ENCODE data around the gene RUNDC3A.

RUNDC3A gene

GRCh38 chr17:44353672-44354331 lies 45.4 kb downstream of the RUNDC3A start:
- no peak for DNase-seq (ENCODE audit: low read depth)
- TF ChIP-seq, protein P1, sequence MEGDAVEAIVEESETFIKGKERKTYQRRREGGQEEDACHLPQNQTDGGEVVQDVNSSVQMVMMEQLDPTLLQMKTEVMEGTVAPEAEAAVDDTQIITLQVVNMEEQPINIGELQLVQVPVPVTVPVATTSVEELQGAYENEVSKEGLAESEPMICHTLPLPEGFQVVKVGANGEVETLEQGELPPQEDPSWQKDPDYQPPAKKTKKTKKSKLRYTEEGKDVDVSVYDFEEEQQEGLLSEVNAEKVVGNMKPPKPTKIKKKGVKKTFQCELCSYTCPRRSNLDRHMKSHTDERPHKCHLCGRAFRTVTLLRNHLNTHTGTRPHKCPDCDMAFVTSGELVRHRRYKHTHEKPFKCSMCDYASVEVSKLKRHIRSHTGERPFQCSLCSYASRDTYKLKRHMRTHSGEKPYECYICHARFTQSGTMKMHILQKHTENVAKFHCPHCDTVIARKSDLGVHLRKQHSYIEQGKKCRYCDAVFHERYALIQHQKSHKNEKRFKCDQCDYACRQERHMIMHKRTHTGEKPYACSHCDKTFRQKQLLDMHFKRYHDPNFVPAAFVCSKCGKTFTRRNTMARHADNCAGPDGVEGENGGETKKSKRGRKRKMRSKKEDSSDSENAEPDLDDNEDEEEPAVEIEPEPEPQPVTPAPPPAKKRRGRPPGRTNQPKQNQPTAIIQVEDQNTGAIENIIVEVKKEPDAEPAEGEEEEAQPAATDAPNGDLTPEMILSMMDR (IDR thresholded peaks at IDR 0.05; ENCODE audit: insufficient read depth, low read depth, low read length, missing control alignments): no peak
- peak overlapping the region; percentile 8 for H3K4me3 ChIP-seq (ENCODE audit: low read length)

DNA sequence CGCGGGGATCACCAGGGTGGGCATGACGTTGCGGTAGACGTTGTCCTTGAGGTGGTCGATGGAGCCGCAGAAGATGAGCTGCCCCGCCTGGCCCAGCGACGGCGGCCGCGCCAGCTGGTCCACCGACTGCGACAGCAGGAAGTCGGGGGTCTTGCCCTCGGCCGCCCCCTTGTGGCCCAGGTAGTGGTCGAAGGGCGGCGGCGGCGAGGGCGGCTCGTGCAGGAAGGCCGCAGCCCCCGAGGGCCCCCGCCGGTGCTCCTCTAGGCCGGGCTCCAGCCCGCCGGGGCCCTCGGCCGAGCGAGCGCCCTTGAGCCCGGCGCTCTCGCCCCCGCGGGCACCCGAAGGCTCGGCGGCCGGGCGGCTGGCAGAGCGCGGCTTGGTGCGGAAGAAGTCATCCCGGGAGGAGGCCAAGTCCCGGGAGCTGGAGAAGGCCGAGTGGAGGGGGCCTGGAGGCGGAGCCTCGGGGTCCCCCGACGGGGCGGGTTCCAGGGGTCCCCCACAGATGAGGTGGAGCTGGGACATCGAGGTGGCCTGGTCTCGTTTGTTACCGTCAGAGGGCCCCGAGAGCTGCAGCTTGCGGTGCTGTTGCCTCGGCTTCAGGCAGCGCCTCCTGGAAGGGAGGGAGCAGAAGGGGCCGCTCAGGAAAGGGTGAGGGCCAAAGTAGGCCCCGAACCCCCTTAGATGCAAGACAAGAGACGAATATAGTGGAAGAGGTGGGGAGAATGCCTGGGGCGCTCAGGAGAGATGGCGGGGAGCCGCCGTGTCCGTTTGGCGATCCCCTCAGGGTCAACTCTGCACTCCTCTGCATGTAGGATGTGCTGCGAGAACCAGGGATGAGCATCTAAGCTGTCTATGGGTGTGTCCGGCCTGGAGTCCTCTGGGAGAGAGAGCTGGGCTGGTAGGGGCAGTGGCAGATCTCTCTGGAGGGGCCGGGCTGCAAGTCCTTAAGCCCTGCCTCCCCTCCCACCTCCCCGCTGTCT lies 46.5 kb downstream of the RUNDC3A start:
- DNase-seq (ENCODE audit: low read depth): no peak
- H3K4me3 ChIP-seq (ENCODE audit: low read length): no peak overlapping the region
- TF ChIP-seq, protein P1 (IDR thresholded peaks at IDR 0.05; ENCODE audit: insufficient read depth, low read depth, low read length, missing control alignments): no peak

DNA sequence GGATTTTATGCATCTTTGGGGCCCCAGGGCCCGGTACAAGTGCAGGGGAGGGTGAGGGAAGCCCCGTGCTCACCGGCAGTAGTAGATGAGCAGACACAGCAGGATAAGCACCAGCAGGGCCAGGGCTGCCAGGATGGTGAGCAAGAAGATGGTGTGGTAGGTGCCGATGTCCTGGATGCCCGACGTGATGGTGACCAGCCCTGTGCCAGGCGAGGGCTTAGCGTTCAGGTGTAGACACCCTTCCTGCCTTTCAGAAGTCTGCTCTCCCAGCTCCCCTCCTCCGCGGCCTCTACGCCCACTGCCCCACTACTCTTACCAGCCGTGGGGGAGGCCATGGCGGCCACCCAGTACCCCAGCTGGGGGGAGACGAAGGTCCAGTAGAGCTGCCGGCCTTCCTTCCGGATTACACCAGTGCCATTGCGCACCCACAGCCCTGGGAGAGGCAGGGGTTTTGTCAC lies 47.3 kb downstream of the RUNDC3A start:
- no peak for DNase-seq (ENCODE audit: low read depth)
- H3K4me3 ChIP-seq (ENCODE audit: low read length): no peak overlapping the region
- TF ChIP-seq, protein P1 (IDR thresholded peaks at IDR 0.05; ENCODE audit: insufficient read depth, low read depth, low read length, missing control alignments): no peak

GRCh38 chr17:44356241-44356640 lies 47.8 kb downstream of the RUNDC3A start:
- TF ChIP-seq, protein P1 (IDR thresholded peaks at IDR 0.05; ENCODE audit: insufficient read depth, low read depth, low read length, missing control alignments): no peak
- DNase-seq (ENCODE audit: low read depth): no peak
- H3K4me3 ChIP-seq (ENCODE audit: low read length): no peak overlapping the region

DNA sequence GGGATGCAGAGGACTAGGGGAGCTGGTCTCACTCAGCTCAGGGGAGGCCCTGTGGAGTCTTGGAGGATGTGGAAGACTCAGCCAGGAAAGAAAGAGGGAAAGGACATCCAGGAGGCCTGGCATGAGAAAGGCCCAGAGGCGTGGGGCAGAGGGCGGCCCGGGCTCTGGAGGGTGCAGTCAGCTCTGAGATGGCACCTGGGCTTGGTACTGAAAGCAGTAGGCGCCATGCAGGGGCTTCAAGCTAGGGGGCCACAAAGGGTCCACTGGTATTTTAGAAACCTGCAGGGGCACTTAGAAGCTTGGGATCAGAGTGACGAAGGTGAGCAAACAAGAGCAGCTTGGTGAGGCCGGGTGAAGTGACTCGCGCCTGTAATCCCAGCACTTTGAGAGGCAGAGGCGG lies 49.7 kb downstream of the RUNDC3A start:
- H3K4me3 ChIP-seq (ENCODE audit: low read length): no peak overlapping the region
- TF ChIP-seq, protein P1 (IDR thresholded peaks at IDR 0.05; ENCODE audit: insufficient read depth, low read depth, low read length, missing control alignments): no peak
- DNase-seq (ENCODE audit: low read depth): no peak

- TF ChIP-seq, protein P1 (IDR thresholded peaks at IDR 0.05; ENCODE audit: insufficient read depth, low read depth, low read length, missing control alignments): no peak
- no peak overlapping the region for H3K4me3 ChIP-seq (ENCODE audit: low read length)
- no peak for DNase-seq (ENCODE audit: low read depth)
Observed at GRCh38 chr17:44359006-44359405, 50.6 kb downstream of the RUNDC3A start.
